ENCODE measurements around the gene PIGBOS1.

GRCh38 chr15:55281517-55282228 lies 37.2 kb downstream of the PIGBOS1 start:
- TF ChIP-seq REST (IDR thresholded peaks at IDR 0.05; ENCODE audit: low read depth) (no peak), EGR1 (IDR thresholded peaks at IDR 0.05) (no peak), RAD21 (IDR thresholded peaks at IDR 0.05; ENCODE audit: low read depth) (no peak), CEBPB (IDR thresholded peaks at IDR 0.05) (no peak), YY1 (IDR thresholded peaks at IDR 0.05; ENCODE audit: low read depth) (no peak), EP300 (IDR thresholded peaks at IDR 0.05; ENCODE audit: borderline replicate concordance) (no peak), TEAD4 (IDR thresholded peaks at IDR 0.05) (no peak), TCF12 (IDR thresholded peaks at IDR 0.05; ENCODE audit: low read depth) (no peak), NFIC (IDR thresholded peaks at IDR 0.05) (no peak), CREB1 (IDR thresholded peaks at IDR 0.05; ENCODE audit: low read depth) (no peak), TAF1 (IDR thresholded peaks at IDR 0.05; ENCODE audit: low read depth) (no peak), FOXM1 (IDR thresholded peaks at IDR 0.05; ENCODE audit: borderline replicate concordance, low read depth) (no peak)
- TF ChIP-seq, protein P1, sequence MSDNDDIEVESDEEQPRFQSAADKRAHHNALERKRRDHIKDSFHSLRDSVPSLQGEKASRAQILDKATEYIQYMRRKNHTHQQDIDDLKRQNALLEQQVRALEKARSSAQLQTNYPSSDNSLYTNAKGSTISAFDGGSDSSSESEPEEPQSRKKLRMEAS (IDR thresholded peaks at IDR 0.05): no peak
